Cardiac fibroblast (primary cell): Measurements from ENCODE around the gene IL3.

Source experiments
- DNase-seq, 2 donors: peaks; one replicate each; pipeline versions ENCODE4 v3.0.0 to v3.0.0-alpha.2; 2010; ENCODE audit warnings: low read depth in 2 of 2
- H3K4me3 ChIP-seq, 2 donors: replicated peaks in 1 of 2; 1 replicate in 1 of 2; 2 replicates in 1 of 2; pipeline ENCODE4 v1.5.1; 2011; ENCODE audit warnings: low read depth in 2 of 2, low read length in 2 of 2, mild to moderate bottlenecking in 2 of 2, moderate library complexity in 1 of 2
- TF ChIP-seq, protein P1 (sequence below): IDR thresholded peaks from one replicate; pipeline ENCODE4 v1.5.1; 2011; ENCODE audit warnings: low read depth, mild to moderate bottlenecking, low read length, inconsistent platforms

Gene IL3

DNA sequence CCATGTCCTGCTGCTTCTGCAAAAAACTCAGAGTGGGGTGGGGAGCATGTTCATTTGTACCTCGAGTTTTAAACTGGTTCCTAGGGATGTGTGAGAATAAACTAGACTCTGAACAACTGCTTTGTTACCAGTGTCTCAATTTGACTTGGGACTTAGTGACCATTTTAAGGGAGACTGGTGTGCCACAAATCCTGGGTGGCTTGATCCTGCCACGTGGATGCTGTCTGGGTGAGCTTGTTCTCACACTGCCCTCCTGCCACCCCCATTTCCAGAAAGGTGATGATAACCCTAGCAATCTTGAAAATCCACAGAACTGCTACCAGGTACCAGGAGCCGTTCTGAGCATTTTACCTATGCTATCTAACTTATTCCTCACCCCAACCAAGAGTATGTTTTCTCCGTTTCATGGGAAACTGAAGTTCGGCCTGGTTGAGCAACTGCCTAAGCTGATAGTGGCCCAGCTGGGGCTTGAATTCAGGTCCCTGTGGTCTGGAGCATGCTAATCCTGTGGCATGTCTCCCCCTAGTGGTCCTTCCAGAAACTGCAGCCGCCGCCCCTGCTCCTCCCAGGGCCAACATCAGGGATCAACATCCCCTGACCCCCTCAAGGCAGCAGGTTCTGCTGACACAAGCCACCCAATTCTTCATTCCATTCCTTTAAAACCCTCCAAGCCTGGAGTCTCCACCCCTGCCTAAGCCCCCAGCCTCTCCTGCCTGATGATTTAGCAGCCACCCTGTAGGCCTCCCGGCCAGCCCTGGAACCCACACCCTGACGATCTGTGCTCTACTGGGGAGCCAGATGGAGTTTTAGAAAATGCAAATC is 2.8 kb downstream of the IL3 start:
- peak; percentile 80 to 88 for DNase-seq

DNA sequence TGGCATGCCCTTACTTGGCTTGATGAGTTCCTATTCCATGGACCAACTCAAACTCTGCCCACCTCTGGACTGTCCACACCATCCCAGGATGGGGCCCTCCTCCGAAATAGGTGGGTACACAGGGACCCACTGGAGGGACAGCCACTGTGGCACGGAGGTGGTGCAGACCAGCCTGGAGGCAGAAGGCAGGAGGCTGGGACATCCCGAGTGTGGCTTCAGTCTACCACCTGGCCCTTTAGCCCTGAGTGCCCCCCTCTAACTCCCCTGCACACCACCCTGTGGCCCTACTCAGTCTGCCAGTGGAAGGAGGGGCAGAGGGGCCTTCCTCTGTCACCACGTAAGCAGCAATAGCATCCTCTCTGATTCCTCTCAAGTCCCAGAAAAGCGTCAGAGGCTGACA is 3.7 kb downstream of the IL3 start:
- TF ChIP-seq, protein P1, sequence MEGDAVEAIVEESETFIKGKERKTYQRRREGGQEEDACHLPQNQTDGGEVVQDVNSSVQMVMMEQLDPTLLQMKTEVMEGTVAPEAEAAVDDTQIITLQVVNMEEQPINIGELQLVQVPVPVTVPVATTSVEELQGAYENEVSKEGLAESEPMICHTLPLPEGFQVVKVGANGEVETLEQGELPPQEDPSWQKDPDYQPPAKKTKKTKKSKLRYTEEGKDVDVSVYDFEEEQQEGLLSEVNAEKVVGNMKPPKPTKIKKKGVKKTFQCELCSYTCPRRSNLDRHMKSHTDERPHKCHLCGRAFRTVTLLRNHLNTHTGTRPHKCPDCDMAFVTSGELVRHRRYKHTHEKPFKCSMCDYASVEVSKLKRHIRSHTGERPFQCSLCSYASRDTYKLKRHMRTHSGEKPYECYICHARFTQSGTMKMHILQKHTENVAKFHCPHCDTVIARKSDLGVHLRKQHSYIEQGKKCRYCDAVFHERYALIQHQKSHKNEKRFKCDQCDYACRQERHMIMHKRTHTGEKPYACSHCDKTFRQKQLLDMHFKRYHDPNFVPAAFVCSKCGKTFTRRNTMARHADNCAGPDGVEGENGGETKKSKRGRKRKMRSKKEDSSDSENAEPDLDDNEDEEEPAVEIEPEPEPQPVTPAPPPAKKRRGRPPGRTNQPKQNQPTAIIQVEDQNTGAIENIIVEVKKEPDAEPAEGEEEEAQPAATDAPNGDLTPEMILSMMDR: no peak
- DNase-seq: no peak
- no peak overlapping the region for H3K4me3 ChIP-seq

More for the DNA sequence above, 2.8 kb downstream of the IL3 start:
- H3K4me3 ChIP-seq: no peak overlapping the region
- TF ChIP-seq, protein P1: peak; percentile 98

GRCh38 chr5:132064738-132065331 is 4.4 kb downstream of the IL3 start:
- no peak overlapping the region for H3K4me3 ChIP-seq
- TF ChIP-seq, protein P1: peak; percentile 99
- DNase-seq: peak; percentile 80 to 88

DNA sequence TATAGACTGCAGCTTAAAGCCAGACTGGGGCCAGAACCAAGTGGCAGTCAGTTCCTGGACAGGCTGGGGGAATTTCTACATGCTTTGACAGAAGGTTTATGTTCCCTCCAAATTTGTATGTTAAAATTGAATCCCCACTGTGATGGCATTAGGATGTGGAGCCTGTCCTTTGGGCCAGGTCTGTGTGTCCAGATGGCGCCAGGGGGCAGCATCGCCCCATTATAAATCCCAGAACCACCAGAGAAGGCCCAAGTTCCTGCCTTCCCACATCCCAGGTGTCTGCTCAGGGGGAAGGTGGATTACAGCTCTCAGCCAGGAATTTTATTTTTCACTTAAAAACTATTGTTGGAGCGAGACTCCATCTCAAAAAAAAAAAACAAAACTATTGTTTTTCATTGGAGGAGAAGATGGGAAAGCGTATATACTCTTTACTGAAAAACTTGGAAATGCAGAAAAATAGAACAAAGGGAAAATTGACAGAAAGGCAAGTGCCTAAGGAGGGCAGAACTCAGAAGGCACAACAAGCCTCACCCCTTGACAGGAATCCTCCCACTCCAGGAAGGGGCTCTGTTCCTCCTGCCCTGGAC is 5.0 kb downstream of the IL3 start:
- peak; percentile 77 to 85 for DNase-seq
- H3K4me3 ChIP-seq: no peak overlapping the region

DNA sequence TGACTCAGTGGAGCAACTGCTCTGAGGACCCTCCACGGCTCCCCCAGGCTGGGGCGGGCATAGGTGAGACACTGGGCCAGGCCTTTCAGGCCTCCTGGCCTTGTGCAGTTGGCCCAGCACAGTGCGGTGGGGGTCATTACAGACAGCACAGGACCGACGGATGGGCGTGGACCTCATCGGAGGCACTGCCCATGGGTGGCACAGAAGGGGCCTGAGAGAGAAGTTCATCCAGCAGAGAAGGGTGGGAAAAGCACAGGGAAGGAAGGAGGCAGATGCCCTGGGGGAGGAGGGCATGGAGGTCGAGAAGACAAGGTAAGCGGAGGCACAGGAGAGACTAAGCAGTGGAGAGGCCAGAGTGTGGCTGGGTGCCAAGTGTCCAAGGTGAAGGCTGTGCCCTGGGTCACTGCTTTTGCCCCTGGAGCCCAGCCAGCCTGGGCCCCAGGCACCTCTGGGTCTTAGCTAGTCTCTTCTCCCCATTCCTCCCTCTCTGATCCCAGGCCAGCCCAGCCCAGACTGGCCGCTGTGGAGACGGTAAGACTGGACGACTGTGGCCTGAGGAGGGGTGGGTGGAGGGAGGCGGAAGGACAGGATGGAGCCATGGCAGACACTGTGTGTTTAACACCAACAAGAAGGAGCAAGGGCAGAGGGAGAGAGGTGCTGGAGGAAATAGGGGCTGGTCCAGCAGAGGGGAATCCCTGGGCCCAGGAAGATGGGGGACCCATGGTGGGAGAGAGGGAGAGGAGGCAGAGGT is 5.7 kb downstream of the IL3 start:
- TF ChIP-seq, protein P1: no peak
- H3K4me3 ChIP-seq: no peak overlapping the region
- no peak for DNase-seq

More for the DNA sequence above, 5.0 kb downstream of the IL3 start:
- TF ChIP-seq, protein P1: peak; percentile 71

GRCh38 chr5:132066871-132067270 is 6.4 kb downstream of the IL3 start:
- TF ChIP-seq, protein P1: no peak
- DNase-seq: no peak

More at GRCh38 chr5:132066871-132067270, 6.4 kb downstream of the IL3 start:
- no peak overlapping the region for H3K4me3 ChIP-seq
